Body of pancreas (tissue), 4 donors: ENCODE results near the gene BLOC1S5. TPM values are rescaled to one million over a fixed set of nuclear protein-coding genes. Genes with fewer than 3 reads are reported as not detected.

ENCODE experiments used
- ATAC-seq: fragments of 150-250 bp; one replicate; pipeline ENCODE4 v1.9.1; 2016
- DNase-seq, 4 donors: peaks; one replicate each; pipeline ENCODE4 v3.0.0-alpha.2; 2019
- H3K27ac ChIP-seq, 4 donors: fragments of 200-600 bp; sonication (generic); 1 replicate in 3 of 4; 2 replicates in 1 of 4; pipeline versions ENCODE4 v1.5.1 to v1.6.1; 2016 to 2019; ENCODE audit warnings: mild to moderate bottlenecking in 1 of 4, mixed read lengths in 1 of 4, moderate library complexity in 1 of 4
- H3K27me3 ChIP-seq, 2 donors: fragments of 200-600 bp; sonication (generic); one replicate each; pipeline ENCODE4 v1.6.0; 2016; ENCODE audit warnings: mild to moderate bottlenecking in 1 of 2
- H3K36me3 ChIP-seq, 2 donors: fragments of 200-600 bp; sonication (generic); replicated peaks in 1 of 2; 2 replicates each; pipeline ENCODE4 v1.5.1; 2016; ENCODE audit warnings: low read depth in 2 of 2; ENCODE audit not compliant: insufficient read depth in 1 of 2
- H3K4me1 ChIP-seq: fragments of 200-600 bp; sonication (generic); one replicate; pipeline ENCODE4 v1.6.0; 2016
- H3K4me3 ChIP-seq, 2 donors: fragments of 200-600 bp; sonication (generic); 1 replicate in 1 of 2; 2 replicates in 1 of 2; pipeline ENCODE4 v1.5.1; 2016 to 2019
- H3K9me3 ChIP-seq, 3 donors: fragments of 200-600 bp; sonication (generic); 1 replicate in 2 of 3; 2 replicates in 1 of 3; pipeline ENCODE4 v1.5.1; 2016
- CTCF ChIP-seq, 7 experiments: fragments of 450-650 bp in 4 of 7; fragments of 200-600 bp in 3 of 7; sonication (generic) in 3 of 7; IDR thresholded peaks; one replicate each; pipeline ENCODE4 v1.5.1; 2016 to 2019; ENCODE audit warnings: antibody characterized with exemption in 7 of 7
- POLR2A ChIP-seq, 3 donors: fragments of 450-650 bp; IDR thresholded peaks; one replicate each; pipeline ENCODE4 v1.6.1; 2016; ENCODE audit warnings: antibody characterized with exemption in 3 of 3, mild to moderate bottlenecking in 2 of 3
- WGBS, 2 donors: methylation state at CpG; one replicate each; pipeline ENCODE4 v1.1.5; 2017; 5-methylcytosine and 5-hydroxymethylcytosine counted together
- intact Hi-C: fragments of 100-400 bp; cut with DNase I; formaldehyde crosslinking; loops from one replicate; pipeline ENCODE4 v1.15.1; 2023
- total RNA-seq, 2 donors: library from RNA; depleted of rRNA; stranded (reverse); fragments of >200 nt; gene quantifications; one replicate each; pipeline ENCODE4 v1.1.0, GENCODE V29; 2016

Gene BLOC1S5
- total RNA-seq, 2 donors from 2014 or later = 2.6 to 4.4 TPM

- WGBS, 2 donors = 81 to 84% methylated on average over 4 of the region's 4 CpGs
- H3K27me3 ChIP-seq = no peaks in the 10 kb centered on the region
- ATAC-seq = no peak
- no peak for TF ChIP-seq POLR2A (IDR thresholded peaks at IDR 0.05)
- no peaks in the 10 kb centered on the region for H3K9me3 ChIP-seq
- no peak for DNase-seq
- H3K36me3 ChIP-seq = no peaks in the 10 kb centered on the region
- H3K27ac ChIP-seq = no peak overlapping the region
- intact Hi-C loops = no loop called here
- no peak overlapping the region for H3K4me3 ChIP-seq
- H3K4me1 ChIP-seq = peaks cover 2% of the 10 kb centered on the region
These were observed 59.1 kb downstream of the BLOC1S5 start for GRCh38 chr6:8005136-8005535.

- no peak overlapping the region for H3K4me3 ChIP-seq
- WGBS, 2 donors = 79 to 83% methylated on average over 1 of the region's 1 CpG
- TF ChIP-seq CTCF (IDR thresholded peaks at IDR 0.05) (no peak), POLR2A (IDR thresholded peaks at IDR 0.05) (no peak)
- H3K36me3 ChIP-seq = no peaks in the 10 kb centered on the region
- H3K9me3 ChIP-seq = no peaks in the 10 kb centered on the region
- ATAC-seq (no peak), DNase-seq (no peak)
- H3K4me1 ChIP-seq = peaks cover 15% of the 10 kb centered on the region
- no peaks in the 10 kb centered on the region for H3K27me3 ChIP-seq
- no peak overlapping the region for H3K27ac ChIP-seq
- intact Hi-C loops = no loop called here
These were observed 63.6 kb downstream of the BLOC1S5 start for GRCh38 chr6:8000636-8001035.

- Histone ChIP-seq H3K4me3 (no peak overlapping the region), H3K27ac (no peak overlapping the region), H3K4me1 (peaks cover 15% of the 10 kb centered on the region), H3K36me3 (no peaks in the 10 kb centered on the region), H3K27me3 (no peaks in the 10 kb centered on the region), H3K9me3 (no peaks in the 10 kb centered on the region)
- ATAC-seq = no peak
- intact Hi-C loops = no loop called here
- 55 to 56% methylated on average over 4 of the region's 4 CpGs for WGBS, 2 donors
- TF ChIP-seq CTCF (IDR thresholded peaks at IDR 0.05) (no peak), POLR2A (IDR thresholded peaks at IDR 0.05) (no peak)
- no peak for DNase-seq
These were observed 64.0 kb downstream of the BLOC1S5 start for GRCh38 chr6:8000188-8000596.

- DNase-seq (no peak), ATAC-seq (no peak)
- no peak overlapping the region for H3K4me3 ChIP-seq
- H3K36me3 ChIP-seq = no peaks in the 10 kb centered on the region
- intact Hi-C loops = no loop called here
- H3K9me3 ChIP-seq = no peaks in the 10 kb centered on the region
- peaks cover 15% of the 10 kb centered on the region for H3K4me1 ChIP-seq
- WGBS, 2 donors = 39 to 54% methylated on average over 3 of the region's 3 CpGs
- TF ChIP-seq CTCF (IDR thresholded peaks at IDR 0.05) (no peak), POLR2A (IDR thresholded peaks at IDR 0.05) (no peak)
- H3K27me3 ChIP-seq = no peaks in the 10 kb centered on the region
- no peak overlapping the region for H3K27ac ChIP-seq
These were observed 65.0 kb downstream of the BLOC1S5 start for GRCh38 chr6:7999201-7999600.

- Histone ChIP-seq H3K27me3 (no peaks in the 10 kb centered on the region), H3K27ac (no peak overlapping the region), H3K9me3 (no peaks in the 10 kb centered on the region), H3K4me3 (no peak overlapping the region), H3K36me3 (no peaks in the 10 kb centered on the region), H3K4me1 (peaks cover 15% of the 10 kb centered on the region)
- ATAC-seq (no peak), DNase-seq (no peak)
- TF ChIP-seq CTCF (IDR thresholded peaks at IDR 0.05) (no peak), POLR2A (IDR thresholded peaks at IDR 0.05) (no peak)
- intact Hi-C loops = no loop called here
- 94 to 99% methylated on average over 7 of the region's 7 CpGs for whole genome bisulfite sequencing, 2 donors
These were observed 66.0 kb downstream of the BLOC1S5 start for GRCh38 chr6:7998103-7998725.
